22Rv1 (cell line): ENCODE data around the gene EBF3.

Source experiments
- H3K27ac ChIP-seq: fragments of 450-650 bp; 2 replicates; pipeline ENCODE4 v1.5.1; 2017
- ZFX ChIP-seq: fragments of 450-650 bp; IDR thresholded peaks from 2 replicates; pipeline ENCODE4 v1.6.1; 2017; ENCODE audit warnings: antibody characterized with exemption, borderline replicate concordance
- TF ChIP-seq, protein P1 (sequence below): fragments of 450-650 bp; IDR thresholded peaks from 2 replicates; pipeline ENCODE4 v1.5.1; 2017; ENCODE audit warnings: mild to moderate bottlenecking

The EBF3 gene

DNA sequence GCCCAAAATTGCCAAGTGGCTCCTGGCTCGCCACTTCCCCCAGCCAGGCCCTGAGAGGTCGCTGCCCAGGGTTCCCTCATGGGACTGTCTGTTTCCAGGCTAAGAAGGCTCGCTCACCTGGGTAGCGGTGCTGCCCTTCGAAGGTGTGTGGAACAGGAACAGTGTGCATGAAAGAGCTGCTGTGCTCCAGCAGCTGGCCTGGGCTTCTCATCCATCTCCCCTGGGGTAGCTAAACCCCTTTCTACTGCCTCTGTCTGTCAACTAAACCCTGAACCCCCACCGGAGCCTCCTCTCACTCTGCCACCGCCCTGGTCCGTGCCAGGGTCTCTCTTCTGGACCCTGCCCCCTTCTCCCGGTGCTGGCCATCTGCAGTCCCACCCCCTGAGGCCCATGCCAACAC lies 152.9 kb downstream of the EBF3 start:
- H3K27ac ChIP-seq = no peak overlapping the region
- TF ChIP-seq ZFX = no peak
- TF ChIP-seq, protein P1, sequence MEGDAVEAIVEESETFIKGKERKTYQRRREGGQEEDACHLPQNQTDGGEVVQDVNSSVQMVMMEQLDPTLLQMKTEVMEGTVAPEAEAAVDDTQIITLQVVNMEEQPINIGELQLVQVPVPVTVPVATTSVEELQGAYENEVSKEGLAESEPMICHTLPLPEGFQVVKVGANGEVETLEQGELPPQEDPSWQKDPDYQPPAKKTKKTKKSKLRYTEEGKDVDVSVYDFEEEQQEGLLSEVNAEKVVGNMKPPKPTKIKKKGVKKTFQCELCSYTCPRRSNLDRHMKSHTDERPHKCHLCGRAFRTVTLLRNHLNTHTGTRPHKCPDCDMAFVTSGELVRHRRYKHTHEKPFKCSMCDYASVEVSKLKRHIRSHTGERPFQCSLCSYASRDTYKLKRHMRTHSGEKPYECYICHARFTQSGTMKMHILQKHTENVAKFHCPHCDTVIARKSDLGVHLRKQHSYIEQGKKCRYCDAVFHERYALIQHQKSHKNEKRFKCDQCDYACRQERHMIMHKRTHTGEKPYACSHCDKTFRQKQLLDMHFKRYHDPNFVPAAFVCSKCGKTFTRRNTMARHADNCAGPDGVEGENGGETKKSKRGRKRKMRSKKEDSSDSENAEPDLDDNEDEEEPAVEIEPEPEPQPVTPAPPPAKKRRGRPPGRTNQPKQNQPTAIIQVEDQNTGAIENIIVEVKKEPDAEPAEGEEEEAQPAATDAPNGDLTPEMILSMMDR = no peak

DNA sequence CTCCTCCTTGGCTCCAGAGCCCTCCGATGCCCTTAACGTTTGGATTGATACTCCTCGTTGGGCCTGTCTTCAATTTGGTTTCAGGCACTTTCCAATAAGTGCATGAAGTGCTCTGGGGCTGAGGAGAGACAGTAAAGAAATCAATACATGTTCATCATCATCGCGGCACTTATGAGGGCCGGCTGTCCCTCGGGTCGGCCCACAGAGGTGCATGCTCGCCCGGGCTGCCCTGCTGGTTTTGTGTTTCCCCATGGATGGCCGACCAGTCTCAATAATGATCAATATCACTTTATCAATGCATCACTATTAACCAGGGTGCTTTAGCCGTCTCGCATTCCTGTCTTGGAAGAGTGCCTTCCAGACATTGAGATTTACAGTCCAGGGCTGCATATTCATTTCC lies 154.2 kb downstream of the EBF3 start:
- H3K27ac ChIP-seq = no peak overlapping the region
- TF ChIP-seq, protein P1 = no peak
- TF ChIP-seq ZFX = no peak

DNA sequence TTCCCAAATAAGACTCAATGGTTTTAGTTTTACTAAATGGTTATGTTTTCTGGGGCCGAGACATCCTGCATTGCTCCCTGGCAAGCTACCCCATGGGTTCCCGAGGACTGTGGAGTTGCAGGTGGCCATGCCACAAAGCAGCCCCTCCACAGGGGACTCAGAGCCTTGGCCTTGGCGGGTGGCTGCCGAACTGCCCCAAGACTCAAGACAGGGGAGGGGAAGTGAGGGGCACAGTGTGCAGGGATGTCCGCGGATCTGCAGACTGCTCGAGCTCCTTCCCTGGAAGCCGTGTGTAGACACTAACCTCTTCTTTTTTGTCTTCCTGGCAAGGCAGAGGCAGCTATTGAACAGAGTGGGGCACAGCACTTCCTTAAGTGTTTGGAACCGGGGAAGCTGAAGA lies 154.6 kb downstream of the EBF3 start:
- no peak overlapping the region for H3K27ac ChIP-seq
- TF ChIP-seq, protein P1 = no peak
- TF ChIP-seq ZFX = no peak

DNA sequence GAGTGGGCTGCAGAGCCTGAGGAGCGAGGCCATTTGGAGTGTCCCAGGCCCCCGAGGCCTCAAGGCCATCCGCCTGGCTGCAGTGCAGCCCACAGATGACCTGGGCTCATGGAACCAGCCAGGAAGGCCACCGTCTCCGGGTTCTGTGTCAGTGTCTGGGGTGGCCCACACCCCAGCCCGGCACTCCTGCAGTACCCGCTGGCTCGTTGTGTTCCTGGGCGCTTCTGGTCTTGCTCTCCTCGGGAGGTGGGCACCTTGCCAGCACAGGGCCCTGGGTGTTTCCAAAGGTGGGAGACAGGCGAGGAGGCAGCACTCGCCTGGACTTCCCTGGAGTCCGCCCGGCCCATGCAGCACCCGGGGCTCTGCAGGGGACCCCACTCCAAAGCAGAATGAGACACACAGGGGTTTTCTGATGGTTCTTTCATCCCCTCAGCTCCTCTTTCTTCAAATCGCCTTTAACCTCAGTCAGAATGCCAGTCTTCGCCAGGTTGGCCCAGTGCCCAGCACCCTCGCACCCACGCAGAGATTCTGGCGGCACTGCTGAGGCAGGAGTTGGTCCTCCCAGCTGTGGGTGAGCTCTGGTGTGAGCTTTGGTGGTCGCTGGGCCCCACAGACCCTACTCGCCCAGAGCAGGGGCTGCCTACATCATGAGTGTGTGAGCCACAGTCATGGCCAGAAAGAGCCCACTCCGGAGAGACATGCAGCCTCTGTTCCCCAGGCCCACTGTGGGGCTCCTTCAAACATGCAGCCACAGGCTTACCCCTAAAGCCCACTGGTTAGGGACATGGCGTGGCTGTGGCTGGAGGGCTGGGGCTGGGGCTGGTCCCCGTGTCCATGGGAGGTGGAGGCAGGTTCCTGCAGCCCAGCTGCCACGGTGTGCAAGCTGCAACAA lies 155.7 kb downstream of the EBF3 start:
- H3K27ac ChIP-seq = no peak overlapping the region
- TF ChIP-seq ZFX = no peak

DNA sequence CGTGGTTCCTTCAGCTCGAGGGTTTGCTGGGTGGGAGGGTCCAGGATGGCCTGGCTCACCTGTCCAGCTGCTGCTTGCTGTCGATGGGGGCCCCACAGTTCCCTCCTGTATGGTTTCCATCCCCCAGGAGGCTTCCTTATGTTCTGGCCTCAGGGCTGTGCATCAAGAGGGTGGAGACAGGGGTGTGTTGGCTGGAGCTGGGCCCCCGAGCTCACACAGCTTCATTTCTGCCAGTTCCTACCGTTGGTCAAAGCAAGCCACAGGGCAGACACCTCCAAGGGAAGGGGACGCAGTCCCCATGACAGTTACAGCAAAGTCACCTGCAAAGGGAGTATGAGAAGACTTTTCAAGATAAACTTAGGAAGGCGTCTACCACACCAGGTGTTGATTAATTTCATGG lies 156.9 kb downstream of the EBF3 start:
- H3K27ac ChIP-seq = no peak overlapping the region
- no peak for TF ChIP-seq ZFX
- TF ChIP-seq, protein P1 = no peak

DNA sequence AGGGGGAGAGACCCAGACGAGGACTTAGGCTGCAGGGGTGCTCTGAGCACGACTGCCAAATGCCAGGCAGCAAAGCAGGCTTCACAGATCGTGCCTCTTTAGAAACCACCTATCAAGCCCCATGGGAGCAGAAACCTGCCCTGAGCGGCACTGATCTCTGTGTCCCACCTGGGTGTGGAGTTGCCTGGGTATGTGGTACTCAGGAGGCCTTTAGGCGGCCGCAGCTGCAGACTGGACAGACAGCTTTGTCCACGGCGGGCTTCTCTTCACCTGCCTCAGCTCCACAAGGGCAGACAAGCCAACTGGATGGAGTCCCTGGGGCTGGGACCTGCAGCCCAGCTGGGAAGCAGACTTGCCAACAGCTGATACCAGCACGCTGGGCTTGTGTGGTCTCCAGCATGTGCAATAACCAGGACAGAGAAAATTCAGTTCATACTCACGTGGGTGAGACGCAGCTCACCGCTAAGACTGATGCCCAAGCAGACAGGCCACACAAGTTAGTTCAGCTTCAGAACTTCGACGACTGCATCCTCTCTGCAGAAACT lies 163.2 kb downstream of the EBF3 start:
- H3K27ac ChIP-seq = no peak overlapping the region
- TF ChIP-seq, protein P1 = no peak
- no peak for TF ChIP-seq ZFX

DNA sequence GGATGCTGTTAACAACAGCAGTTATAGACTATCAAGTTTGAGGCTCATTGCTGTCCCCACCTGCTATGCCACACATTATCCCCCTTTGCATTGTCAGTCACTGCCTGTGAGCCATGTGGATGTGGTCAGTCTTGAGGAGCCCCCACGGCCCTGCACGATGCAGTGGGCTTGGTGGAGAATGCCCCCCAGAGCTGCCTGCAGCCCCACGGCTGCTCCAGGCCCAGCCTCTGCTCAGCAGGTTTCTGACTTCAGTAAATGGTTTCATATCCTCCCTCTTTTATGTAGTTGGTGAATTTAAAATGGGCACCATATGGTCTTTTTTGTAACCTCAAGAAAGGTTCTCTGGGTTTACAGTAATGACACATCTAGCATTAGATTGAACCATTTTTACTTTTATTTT lies 164.1 kb downstream of the EBF3 start:
- no peak for TF ChIP-seq ZFX
- TF ChIP-seq, protein P1 = no peak
- no peak overlapping the region for H3K27ac ChIP-seq
